ENCODE data around the gene SMOC1. TPM values are rescaled to one million over a fixed set of nuclear protein-coding genes. Genes with fewer than 3 reads are reported as not detected.

SMOC1 gene
- total and polyA plus RNA-seq, 12 donors: 0.33 to 19.8 (median 4.5) TPM

DNA sequence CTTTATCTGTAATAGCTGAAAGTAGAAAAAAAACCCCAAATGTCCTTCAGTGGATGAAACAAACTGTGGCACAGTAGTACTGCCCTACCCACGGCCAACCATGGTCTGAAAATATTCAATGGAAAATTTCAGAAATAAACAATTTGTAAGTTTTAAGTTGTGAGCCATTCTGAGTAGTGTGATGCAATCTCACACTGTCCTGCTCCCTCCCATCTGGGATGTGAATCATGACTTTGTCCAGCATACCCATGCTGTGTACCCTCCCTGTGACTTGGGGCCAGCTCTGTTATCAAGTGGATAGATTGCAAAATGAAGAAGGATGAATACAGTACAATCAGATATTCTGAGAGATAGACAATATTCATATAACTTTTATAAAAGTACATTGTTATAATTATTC is 106.2 kb downstream of the SMOC1 start:
- H3K27ac ChIP-seq: peak overlapping the region in 4 of 5 donors; percentile 59 to 83 (median 73)
- DNase-seq: peak; percentile 64 to 91 (median 87)
- no peak overlapping the region for H3K4me3 ChIP-seq
- no peaks in the 10 kb centered on the region for H3K9me3 ChIP-seq (replicated peaks in 1 of 3)
- H3K27me3 ChIP-seq: no peaks in the 10 kb centered on the region
- no peaks in the 10 kb centered on the region for H3K36me3 ChIP-seq (replicated peaks in 1 of 2)
- 40 to 54% (median 45%) methylated on average over 1 of the region's 1 CpG for WGBS, 4 donors
- H3K4me1 ChIP-seq (replicated peaks in 1 of 2): peaks cover 14 to 19% of the 10 kb centered on the region in 2 donors
- intact Hi-C loops (cut with DNase I): no loop called here
- TF ChIP-seq, protein P1, sequence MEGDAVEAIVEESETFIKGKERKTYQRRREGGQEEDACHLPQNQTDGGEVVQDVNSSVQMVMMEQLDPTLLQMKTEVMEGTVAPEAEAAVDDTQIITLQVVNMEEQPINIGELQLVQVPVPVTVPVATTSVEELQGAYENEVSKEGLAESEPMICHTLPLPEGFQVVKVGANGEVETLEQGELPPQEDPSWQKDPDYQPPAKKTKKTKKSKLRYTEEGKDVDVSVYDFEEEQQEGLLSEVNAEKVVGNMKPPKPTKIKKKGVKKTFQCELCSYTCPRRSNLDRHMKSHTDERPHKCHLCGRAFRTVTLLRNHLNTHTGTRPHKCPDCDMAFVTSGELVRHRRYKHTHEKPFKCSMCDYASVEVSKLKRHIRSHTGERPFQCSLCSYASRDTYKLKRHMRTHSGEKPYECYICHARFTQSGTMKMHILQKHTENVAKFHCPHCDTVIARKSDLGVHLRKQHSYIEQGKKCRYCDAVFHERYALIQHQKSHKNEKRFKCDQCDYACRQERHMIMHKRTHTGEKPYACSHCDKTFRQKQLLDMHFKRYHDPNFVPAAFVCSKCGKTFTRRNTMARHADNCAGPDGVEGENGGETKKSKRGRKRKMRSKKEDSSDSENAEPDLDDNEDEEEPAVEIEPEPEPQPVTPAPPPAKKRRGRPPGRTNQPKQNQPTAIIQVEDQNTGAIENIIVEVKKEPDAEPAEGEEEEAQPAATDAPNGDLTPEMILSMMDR (IDR thresholded peaks at IDR 0.05): no peak
- peak in 1 of 2 donors; percentile 8 for TF ChIP-seq POLR2A (IDR thresholded peaks at IDR 0.05)

GRCh38 chr14:69986336-69986735 is 107.1 kb downstream of the SMOC1 start:
- Histone ChIP-seq H3K36me3 (replicated peaks in 1 of 2) (no peaks in the 10 kb centered on the region), H3K27me3 (no peaks in the 10 kb centered on the region), H3K27ac (no peak overlapping the region), H3K4me3 (no peak overlapping the region), H3K9me3 (replicated peaks in 1 of 3) (no peaks in the 10 kb centered on the region), H3K4me1 (replicated peaks in 1 of 2) (peaks cover 14 to 19% of the 10 kb centered on the region in 2 donors)
- TF ChIP-seq POLR2A (IDR thresholded peaks at IDR 0.05): no peak
- TF ChIP-seq, protein P1 (IDR thresholded peaks at IDR 0.05): no peak
- no peak for DNase-seq
- 76 to 85% (median 76%) methylated on average over 7 of the region's 7 CpGs for WGBS, 4 donors
- intact Hi-C loops (cut with DNase I): no loop called here

DNA sequence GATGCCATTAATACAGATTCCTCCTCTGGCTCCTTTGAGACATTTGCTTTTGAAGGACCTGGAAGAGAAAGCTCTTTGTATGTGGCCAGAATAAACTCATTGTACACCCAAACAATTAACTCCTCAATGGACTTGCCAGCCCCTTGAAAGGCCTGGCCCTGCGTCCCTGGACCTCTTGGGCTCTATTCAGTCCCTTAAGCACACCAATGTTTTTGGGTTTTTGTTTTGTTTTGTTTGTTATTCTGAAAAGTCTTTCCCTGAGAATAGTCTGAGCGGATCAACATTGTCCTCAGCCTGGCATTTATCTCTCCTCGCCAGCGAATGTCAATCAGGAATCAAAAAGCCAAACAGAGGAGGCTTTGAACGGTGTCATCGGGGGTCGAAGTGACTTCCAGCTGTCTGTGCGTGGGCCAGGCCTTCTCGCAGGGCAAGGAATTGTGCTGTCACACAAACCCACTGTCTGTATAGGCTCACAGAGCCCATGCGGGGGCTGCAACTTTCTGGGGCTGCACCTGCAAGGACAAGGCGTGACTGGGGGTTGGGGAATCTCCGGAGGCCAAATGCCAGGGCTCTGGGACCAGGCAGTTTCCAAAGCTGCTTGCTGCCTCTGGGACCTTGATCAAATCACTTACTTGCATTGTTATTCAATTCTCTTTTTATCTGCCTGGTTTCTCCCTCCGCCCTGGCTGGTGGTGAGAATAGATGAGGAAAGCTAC is 108.3 kb downstream of the SMOC1 start:
- 75 to 85% (median 82%) methylated on average over 10 to 13 of the region's 13 CpGs for WGBS, 4 donors
- TF ChIP-seq, protein P1 (IDR thresholded peaks at IDR 0.05): no peak
- no peak for TF ChIP-seq POLR2A (IDR thresholded peaks at IDR 0.05)
- no peaks in the 10 kb centered on the region for H3K27me3 ChIP-seq
- intact Hi-C loops (cut with DNase I): no loop called here
- no peaks in the 10 kb centered on the region for H3K9me3 ChIP-seq (replicated peaks in 1 of 3)
- peak in 2 of 7 donors; percentile 28 to 56 for DNase-seq
- peaks cover 3 to 9% of the 10 kb centered on the region in 2 donors for H3K4me1 ChIP-seq (replicated peaks in 1 of 2)
- no peak overlapping the region for H3K27ac ChIP-seq
- no peaks in the 10 kb centered on the region for H3K36me3 ChIP-seq (replicated peaks in 1 of 2)
- no peak overlapping the region for H3K4me3 ChIP-seq

DNA sequence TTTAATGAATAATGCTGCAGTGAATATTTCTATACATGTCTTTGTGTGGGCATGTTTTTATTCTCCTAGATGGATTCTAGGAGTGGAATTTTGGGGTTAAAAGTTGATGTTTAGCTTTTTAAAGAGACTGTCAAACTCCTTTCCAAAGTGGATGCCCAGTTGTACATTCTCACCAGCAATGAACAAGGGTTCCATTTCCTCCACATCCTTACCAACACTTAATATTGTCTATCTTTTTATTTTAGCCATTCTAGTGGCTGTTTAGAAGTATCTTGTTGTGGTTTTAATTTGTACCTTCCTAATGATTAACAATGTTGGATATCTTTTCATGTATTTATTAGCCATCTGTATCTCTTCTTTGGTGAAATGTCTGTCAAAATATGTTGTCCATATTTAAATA is 109.8 kb downstream of the SMOC1 start:
- Histone ChIP-seq H3K36me3 (replicated peaks in 1 of 2) (no peaks in the 10 kb centered on the region), H3K9me3 (replicated peaks in 1 of 3) (no peaks in the 10 kb centered on the region), H3K27me3 (no peaks in the 10 kb centered on the region), H3K27ac (no peak overlapping the region), H3K4me3 (no peak overlapping the region), H3K4me1 (replicated peaks in 1 of 2) (peaks cover 0 to 7% of the 10 kb centered on the region in 2 donors)
- no peak for DNase-seq
- TF ChIP-seq, protein P1 (IDR thresholded peaks at IDR 0.05): no peak
- no peak for TF ChIP-seq POLR2A (IDR thresholded peaks at IDR 0.05)
- intact Hi-C loops (cut with DNase I): no loop called here
